SK-N-SH (cell line): Measurements from ENCODE around the gene SLC29A1. TPM values are rescaled to one million over a fixed set of nuclear protein-coding genes. Genes with fewer than 3 reads are reported as not detected.

Experiments
- CTCF ChIA-PET: fragments of 300-600, 350-600 bp; formaldehyde crosslinking; extraction: SDS; loops from one replicate; lab custom pipeline; 2021; lab: Yijun Ruan, JAX
- POLR2A ChIA-PET: fragments of 350-600 bp; sonication (Branson Sonifier 250); formaldehyde crosslinking; extraction: SDS; loops from one replicate; lab custom pipeline; 2020; ENCODE audit warnings: antibody characterized with exemption, inconsistent platforms; lab: Yijun Ruan, JAX
- DNase-seq: peaks from one replicate; pipeline ENCODE4 v3.0.0; 2012
- H2AFZ ChIP-seq: fragments of 200-600 bp; sonication (generic); 2 replicates; pipeline ENCODE4 v1.8.1; 2016; ENCODE audit warnings: antibody characterized with exemption, mild to moderate bottlenecking, low read depth
- H3F3A ChIP-seq: fragments of 200-600 bp; sonication (generic); replicated peaks from 2 replicates; pipeline ENCODE3; 2016; ENCODE audit warnings: antibody characterized with exemption, mild to moderate bottlenecking; ENCODE audit not compliant: insufficient read depth
- H3K27ac ChIP-seq, 2 experiments: fragments of 200-500 bp in 1 of 2; fragments of 200-600 bp in 1 of 2; sonication (Bioruptor generic) in 1 of 2; sonication (generic), shearing (Covaris generic) in 1 of 2; 2 replicates each; pipeline versions ENCODE4 v1.5.1 to v1.6.1; 2014 to 2016; ENCODE audit warnings: low read depth in 2 of 2, inconsistent platforms in 1 of 2, low read length in 1 of 2, mild to moderate bottlenecking in 1 of 2, mixed read lengths in 1 of 2
- H3K27me3 ChIP-seq: fragments of 200-600 bp; sonication (generic), shearing (Covaris generic); 2 replicates; pipeline ENCODE4 v1.6.1; 2016; ENCODE audit warnings: mixed run types; ENCODE audit not compliant: insufficient read depth
- H3K36me3 ChIP-seq, 2 experiments: fragments of 200-500 bp in 1 of 2; fragments of 200-600 bp in 1 of 2; sonication (Bioruptor generic) in 1 of 2; sonication (generic) in 1 of 2; replicated peaks in 1 of 2; 2 replicates each; pipeline versions ENCODE3 to v1.5.1; 2014 to 2016; ENCODE audit warnings: low read length in 1 of 2, mild to moderate bottlenecking in 1 of 2; ENCODE audit not compliant: insufficient read depth in 2 of 2, control insufficient read depth in 1 of 2
- H3K4me1 ChIP-seq, 2 experiments: fragments of 200-500 bp in 1 of 2; fragments of 200-600 bp in 1 of 2; sonication (Bioruptor generic) in 1 of 2; sonication (generic), shearing (Covaris generic) in 1 of 2; 2 replicates each; pipeline versions ENCODE4 v1.5.1 to v1.6.1; 2014 to 2016; ENCODE audit warnings: low read depth in 1 of 2, low read length in 1 of 2, mixed run types in 1 of 2; ENCODE audit not compliant: insufficient read depth in 2 of 2, control insufficient read depth in 1 of 2
- H3K4me2 ChIP-seq: fragments of 200-600 bp; sonication (generic), shearing (Covaris generic); 2 replicates; pipeline ENCODE4 v1.6.1; 2017; ENCODE audit warnings: mixed run types
- H3K4me3 ChIP-seq, 2 experiments: fragments of 200-500 bp in 1 of 2; fragments of 200-600 bp in 1 of 2; sonication (Bioruptor generic) in 1 of 2; sonication (generic), shearing (Covaris generic) in 1 of 2; 2 replicates each; pipeline versions ENCODE4 v1.5.1 to v1.8.1; 2014 to 2016; ENCODE audit warnings: low read depth in 2 of 2, inconsistent platforms in 1 of 2, low read length in 1 of 2, mild to moderate bottlenecking in 1 of 2, mixed read lengths in 1 of 2, moderate library complexity in 1 of 2
- H3K79me2 ChIP-seq: fragments of 200-600 bp; sonication (generic); 2 replicates; pipeline ENCODE4 v1.8.1; 2017; ENCODE audit warnings: mild to moderate bottlenecking; ENCODE audit not compliant: insufficient read depth
- H3K9ac ChIP-seq: fragments of 200-600 bp; sonication (generic); 2 replicates; pipeline ENCODE4 v1.6.1; 2017; ENCODE audit warnings: mixed run types
- H3K9me2 ChIP-seq: fragments of 200-600 bp; sonication (generic); 2 replicates; pipeline ENCODE4 v1.6.1; 2017; ENCODE audit warnings: mixed run types
- H3K9me3 ChIP-seq: fragments of 200-600 bp; sonication (generic); 2 replicates; pipeline ENCODE4 v1.6.1; 2017; ENCODE audit warnings: mixed run types, mild to moderate bottlenecking, moderate library complexity
- H4K20me1 ChIP-seq: fragments of 200-600 bp; sonication (generic); 2 replicates; pipeline ENCODE4 v1.6.1; 2017; ENCODE audit warnings: mild to moderate bottlenecking, mixed run types; ENCODE audit not compliant: insufficient read depth
- ELF1 ChIP-seq: IDR thresholded peaks from 2 replicates; pipeline ENCODE4 v1.4.0; 2012
- EZH2phosphoT487 ChIP-seq: fragments of 200-600 bp; sonication (generic); IDR thresholded peaks from 2 replicates; pipeline ENCODE4 v1.6.1; 2017; ENCODE audit warnings: low read depth, mixed run types, mild to moderate bottlenecking, antibody characterized with exemption, moderate library complexity, borderline replicate concordance
- FOXM1 ChIP-seq: IDR thresholded peaks from 2 replicates; pipeline ENCODE4 v1.4.0; 2012; ENCODE audit warnings: low read depth, mild to moderate bottlenecking
- POLR2AphosphoS5 ChIP-seq: IDR thresholded peaks from 2 replicates; pipeline ENCODE4 v1.6.1; 2012; ENCODE audit warnings: low read depth, low read length
- RCOR1 ChIP-seq: fragments of 150-350 bp; IDR thresholded peaks from 2 replicates; pipeline ENCODE4 v1.6.1; 2017; ENCODE audit warnings: antibody characterized with exemption, low read length
- REST ChIP-seq: IDR thresholded peaks from 2 replicates; pipeline ENCODE4 v1.6.1; 2012; ENCODE audit warnings: mild to moderate bottlenecking, low read depth, low read length, moderate library complexity
- RXRA ChIP-seq: IDR thresholded peaks from 2 replicates; pipeline ENCODE4 v1.4.0; 2012; ENCODE audit warnings: low read depth, mild to moderate bottlenecking, borderline replicate concordance
- SIN3A ChIP-seq: IDR thresholded peaks from 2 replicates; pipeline ENCODE4 v1.6.1; 2012; ENCODE audit warnings: low read depth, mild to moderate bottlenecking, low read length, moderate library complexity, borderline replicate concordance
- TEAD4 ChIP-seq: IDR thresholded peaks from 2 replicates; pipeline ENCODE4 v1.4.0; 2012; ENCODE audit warnings: mild to moderate bottlenecking, borderline replicate concordance; ENCODE audit not compliant: insufficient read depth
- USF1 ChIP-seq: IDR thresholded peaks from 2 replicates; pipeline ENCODE4 v1.4.0; 2012; ENCODE audit warnings: low read depth, borderline replicate concordance
- YY1 ChIP-seq: IDR thresholded peaks from 2 replicates; pipeline ENCODE4 v1.4.0; 2012; ENCODE audit warnings: low read depth, mild to moderate bottlenecking
- WGBS: methylation state at CpG from one replicate; pipeline ENCODE4 v1.1.6; 2017; ENCODE audit warnings: low lambda C conversion rate; 5-methylcytosine and 5-hydroxymethylcytosine counted together
- polyA plus RNA-seq, 3 experiments: library from polyadenylated mRNA; depleted of rRNA; stranded (reverse); fragments of >200 nt; gene quantifications; 2 replicates each; pipeline ENCODE4 v1.2.3, GENCODE V29; 2012

The SLC29A1 gene
- polyA plus RNA-seq, 1 of the 3 experiments (the other 2 are of a cell fraction) = 44.5 TPM

GRCh38 chr6:44262467-44263353, 39.3 kb downstream of the SLC29A1 start:
- Histone ChIP-seq H3K9me2 (no peaks in the 10 kb centered on the region), H3K4me3 (peak overlapping the region; percentile 15 to 89; a peak in 3 of 4 replicates), H4K20me1 (no peaks in the 10 kb centered on the region), H3F3A (peaks cover 7% of the 10 kb centered on the region), H3K27me3 (no peaks in the 10 kb centered on the region; the same call in 1 of the 2 replicates), H3K4me2 (peak overlapping the region; percentile 94), H3K9ac (peak overlapping the region; percentile 80; the same call in 1 of the 2 replicates), H3K27ac (no peak overlapping the region; a peak in 1 of 4 replicates), H3K4me1 (peaks cover 16 to 31% of the 10 kb centered on the region in 2 experiments; a peak in 2 of 4 replicates), H2AFZ (no peak overlapping the region), H3K9me3 (no peaks in the 10 kb centered on the region), H3K36me3 (peaks cover 0 to 10% of the 10 kb centered on the region in 2 experiments), H3K79me2 (peaks cover 21% of the 10 kb centered on the region; the same call in 1 of the 2 replicates)
- 83% methylated on average over 5 of the region's 7 CpGs for WGBS
- TF ChIP-seq RXRA (no peak), ELF1 (no peak), POLR2AphosphoS5 (no peak), YY1 (no peak), SIN3A (no peak), RCOR1 (no peak), USF1 (no peak), REST (no peak), TEAD4 (no peak), FOXM1 (no peak), EZH2phosphoT487 (no peak)
- ChIA-PET POLR2A (no interaction called here), CTCF (interaction anchor here (1.3 to 2.2 kb wide), 8 partner anchors 9 to 166 kb away, joined by 4 to 11 read pairs (median 6); partner anchors contain the start of genes AARS2, HSP90AB1 and SLC29A1)
- DNase-seq = no peak
